HCT116 (cell line): ENCODE measurements around the gene ID3. TPM values are rescaled to one million over a fixed set of nuclear protein-coding genes. Genes with fewer than 3 reads are reported as not detected.

Experiments
- ATAC-seq: fragments of 200-7000 bp; cut with Tn5 transposase; 2 replicates; pipeline ENCODE4 v1.9.1; 2020; ENCODE audit warnings: mild to moderate bottlenecking, moderate library complexity
- BruUV-seq: library from RNA; stranded (reverse); fragments of 400-500 nt; replicated peaks from 2 replicates; lab custom pipeline; 2021; lab: Mats Ljungman, UMichigan
- CTCF ChIA-PET: fragments of 300-600 bp; sonication (Branson Sonifier 250); formaldehyde crosslinking; loops from one replicate; lab custom pipeline; 2021; ENCODE audit warnings: antibody characterized with exemption; lab: Charles Lee
- POLR2A ChIA-PET: fragments of 300-600, 350-600 bp; sonication (Branson Sonifier 250); formaldehyde crosslinking; loops from one replicate; lab custom pipeline; 2021; ENCODE audit warnings: antibody characterized with exemption; lab: Charles Lee
- RAD21 ChIA-PET, 2 experiments: fragments of 300-600 bp; sonication (Branson Sonifier 250); formaldehyde crosslinking; loops; one replicate each; lab custom pipeline; 2023; ENCODE audit warnings: low total read pairs in 2 of 2; ENCODE audit not compliant: uncharacterized antibody in 2 of 2, unreplicated experiment in 2 of 2, low non-redundant PET in 1 of 2; lab: Charles Lee
- DNase-seq: peaks from one replicate; pipeline ENCODE4 v3.0.0-alpha.2; 2010; ENCODE audit warnings: low read depth, low spot score
- H2AFZ ChIP-seq: fragments of 200-600 bp; shearing (Covaris generic), sonication (generic); 2 replicates; pipeline ENCODE4 v1.6.1; 2017; ENCODE audit warnings: low read depth, mixed run types, mixed read lengths, antibody characterized with exemption, low read length; ENCODE audit not compliant: poor library complexity, severe bottlenecking
- H3K27ac ChIP-seq: 2 replicates; pipeline ENCODE4 v1.5.1; 2012; ENCODE audit warnings: low read depth, low read length
- H3K27me3 ChIP-seq: fragments of 200-600 bp; sonication (generic); 2 replicates; pipeline ENCODE4 v1.6.1; 2016; ENCODE audit warnings: mixed run types, low read length, mixed read lengths; ENCODE audit not compliant: insufficient read depth
- H3K36me3 ChIP-seq, 2 experiments: fragments of 200-500 bp in 1 of 2; fragments of 200-600 bp in 1 of 2; sonication (Bioruptor generic) in 1 of 2; sonication (generic) in 1 of 2; 2 replicates each; pipeline versions ENCODE4 v1.5.1 to v1.6.1; 2014 to 2016; ENCODE audit warnings: low read length in 2 of 2, inconsistent platforms in 1 of 2, mixed read lengths in 1 of 2, mixed run types in 1 of 2; ENCODE audit not compliant: insufficient read depth in 2 of 2, control insufficient read depth in 1 of 2
- H3K4me1 ChIP-seq, 2 experiments: fragments of 200-600 bp in 1 of 2; sonication (generic) in 1 of 2; 2 replicates each; pipeline versions ENCODE4 v1.5.1 to v1.6.1; 2012 to 2017; ENCODE audit warnings: low read length in 2 of 2, inconsistent platforms in 1 of 2, mild to moderate bottlenecking in 1 of 2, mixed read lengths in 1 of 2, mixed run types in 1 of 2, moderate library complexity in 1 of 2; ENCODE audit not compliant: insufficient read depth in 2 of 2, control insufficient read depth in 1 of 2
- H3K4me2 ChIP-seq: fragments of 200-600 bp; sonication (generic); 2 replicates; pipeline ENCODE4 v1.6.1; 2017; ENCODE audit warnings: mixed run types, low read length, mixed read lengths
- H3K4me3 ChIP-seq, 2 experiments: fragments of 200-600 bp in 1 of 2; sonication (generic) in 1 of 2; replicated peaks in 1 of 2; 2 replicates each; pipeline ENCODE4 v1.5.1; 2011 to 2016; ENCODE audit warnings: low read length in 2 of 2, control low read depth in 1 of 2, low read depth in 1 of 2, mild to moderate bottlenecking in 1 of 2, mixed read lengths in 1 of 2, mixed run types in 1 of 2
- H3K79me2 ChIP-seq: fragments of 200-600 bp; sonication (generic); 2 replicates; pipeline ENCODE4 v1.6.1; 2017; ENCODE audit warnings: mild to moderate bottlenecking, mixed run types, low read length, moderate library complexity, mixed read lengths; ENCODE audit not compliant: insufficient read depth
- H3K9ac ChIP-seq: fragments of 200-600 bp; sonication (generic); 2 replicates; pipeline ENCODE4 v1.6.1; 2016; ENCODE audit warnings: low read length, mixed read lengths
- H3K9me2 ChIP-seq: fragments of 200-600 bp; sonication (generic), shearing (Covaris generic); 2 replicates; pipeline ENCODE4 v1.6.1; 2017; ENCODE audit warnings: mixed run types, mild to moderate bottlenecking, moderate library complexity; ENCODE audit not compliant: insufficient read depth
- H3K9me3 ChIP-seq, 2 experiments: fragments of 200-500 bp in 1 of 2; fragments of 200-600 bp in 1 of 2; sonication (Bioruptor generic) in 1 of 2; sonication (generic) in 1 of 2; 2 replicates each; pipeline ENCODE4 v1.6.1; 2014 to 2017; ENCODE audit warnings: low read length in 2 of 2, mixed read lengths in 2 of 2, inconsistent platforms in 1 of 2, low read depth in 1 of 2, mild to moderate bottlenecking in 1 of 2, mixed run types in 1 of 2, moderate library complexity in 1 of 2; ENCODE audit not compliant: control insufficient read depth in 1 of 2, insufficient read depth in 1 of 2
- H4K20me1 ChIP-seq: fragments of 200-600 bp; sonication (generic), shearing (Covaris generic); 2 replicates; pipeline ENCODE4 v1.6.1; 2017; ENCODE audit warnings: mixed run types, mild to moderate bottlenecking, moderate library complexity; ENCODE audit not compliant: insufficient read depth
- CEBPB ChIP-seq: IDR thresholded peaks from 2 replicates; pipeline ENCODE4 v1.6.1; 2012; ENCODE audit warnings: low read depth
- CTCF ChIP-seq, 3 experiments: fragments of 200-600 bp in 1 of 3; sonication (generic) in 1 of 3; IDR thresholded peaks in 2 of 3; conservative IDR thresholded peaks in 1 of 3; 2 replicates each; pipeline ENCODE4 v1.5.1; 2012 to 2017; ENCODE audit warnings: low read depth in 2 of 3, low read length in 2 of 3, antibody characterized with exemption in 1 of 3, borderline replicate concordance in 1 of 3, control low read depth in 1 of 3, mild to moderate bottlenecking in 1 of 3, mixed read lengths in 1 of 3, mixed run types in 1 of 3, moderate library complexity in 1 of 3; ENCODE audit not compliant: insufficient read depth in 1 of 3
- EGR1 ChIP-seq: IDR thresholded peaks from 2 replicates; pipeline ENCODE4 v1.6.1; 2012; ENCODE audit warnings: low read depth
- ELF1 ChIP-seq: IDR thresholded peaks from 2 replicates; pipeline ENCODE4 v1.6.1; 2012; ENCODE audit warnings: low read depth, borderline replicate concordance
- POLR2AphosphoS5 ChIP-seq: IDR thresholded peaks from 2 replicates; pipeline ENCODE4 v1.6.1; 2011; ENCODE audit warnings: mild to moderate bottlenecking, low read depth, low read length, moderate library complexity
- SIN3A ChIP-seq: IDR thresholded peaks from 2 replicates; pipeline ENCODE4 v1.6.1; 2012; ENCODE audit warnings: low read depth
- SRF ChIP-seq: IDR thresholded peaks from 2 replicates; pipeline ENCODE4 v1.6.1; 2012; ENCODE audit warnings: low read depth
- YY1 ChIP-seq: IDR thresholded peaks from 2 replicates; pipeline ENCODE4 v1.6.1; 2011; ENCODE audit warnings: low read length, low read depth, moderate library complexity, mild to moderate bottlenecking; ENCODE audit not compliant: insufficient replicate concordance; ENCODE audit errors: extremely low read depth
- ZBTB33 ChIP-seq: IDR thresholded peaks from 2 replicates; pipeline ENCODE4 v1.6.1; 2011; ENCODE audit warnings: mild to moderate bottlenecking, low read length, moderate library complexity; ENCODE audit not compliant: insufficient replicate concordance; ENCODE audit errors: extremely low read depth
- ZFX ChIP-seq: fragments of 450-650 bp; IDR thresholded peaks from 2 replicates; pipeline ENCODE4 v1.6.1; 2017
- ZNF274 ChIP-seq: fragments of 200-500 bp; sonication (Bioruptor generic); IDR thresholded peaks from 2 replicates; pipeline ENCODE4 v1.6.1; 2014; ENCODE audit warnings: mild to moderate bottlenecking, low read depth, low read length, inconsistent platforms
- intact Hi-C: fragments of 100-400 bp; cut with micrococcal nuclease; formaldehyde crosslinking; loops from 2 replicates; pipeline ENCODE4 v1.10.0; 2022
- total RNA-seq: library from RNA; stranded (reverse); gene quantifications from one replicate; pipeline ENCODE4 v1.2.1, GENCODE V29; 2021; ENCODE audit not compliant: unreplicated experiment

Gene ID3
- total RNA-seq, 1 experiment from 2014 or later = 183 TPM

- H3K79me2 ChIP-seq = no peaks in the 10 kb centered on the region
Observed at GRCh38 chr1:23551849-23552248, 7.5 kb downstream of the ID3 start.

More at GRCh38 chr1:23551849-23552248, 7.5 kb downstream of the ID3 start:
- TF ChIP-seq EGR1 (no peak), ZFX (no peak), SRF (no peak), POLR2AphosphoS5 (no peak), ZNF274 (no peak), ELF1 (no peak), CTCF (IDR thresholded peaks at IDR 0.05 in 2 of 3, conservative IDR thresholded peaks at IDR 0.05 in 1 of 3; ENCODE audit: borderline replicate concordance in 1 of 3, insufficient read depth in 1 of 3, low read depth in 2 of 3, low read length in 2 of 3) (no peak), CEBPB (no peak), YY1 (no peak), SIN3A (no peak), ZBTB33 (no peak)
- no peak overlapping the region for H3K9ac ChIP-seq
- H3K4me3 ChIP-seq = no peak overlapping the region
- H3K9me3 ChIP-seq = no peaks in the 10 kb centered on the region
- POLR2A ChIA-PET = no interaction called here
- no TSS peak for BruUV-seq
- H4K20me1 ChIP-seq = no peaks in the 10 kb centered on the region
- DNase-seq = no peak
- ATAC-seq = no peak
- no peaks in the 10 kb centered on the region for H3K36me3 ChIP-seq
- H3K27me3 ChIP-seq = no peaks in the 10 kb centered on the region
- no peaks in the 10 kb centered on the region for H3K9me2 ChIP-seq
- intact Hi-C loops = no loop called here
- CTCF ChIA-PET = interaction anchor here (3.3 kb wide), 1 partner anchor 86 kb away, joined by 18 read pairs; no protein-coding TSS in a partner anchor
- peaks cover 43 to 52% of the 10 kb centered on the region in 2 experiments for H3K4me1 ChIP-seq
- RAD21 ChIA-PET = no interaction called here
- H3K27ac ChIP-seq = no peak overlapping the region
- no peak overlapping the region for H3K4me2 ChIP-seq
- no peak overlapping the region for H2AFZ ChIP-seq
